DMS 273 (cell line): Measurements from ENCODE around the gene EPAS1.

Source experiments
- DNase-seq: peaks from one replicate; lab custom pipeline; 2025; ENCODE audit not compliant: unreplicated experiment; lab: John Stamatoyannopoulos, UW

EPAS1 gene

DNA sequence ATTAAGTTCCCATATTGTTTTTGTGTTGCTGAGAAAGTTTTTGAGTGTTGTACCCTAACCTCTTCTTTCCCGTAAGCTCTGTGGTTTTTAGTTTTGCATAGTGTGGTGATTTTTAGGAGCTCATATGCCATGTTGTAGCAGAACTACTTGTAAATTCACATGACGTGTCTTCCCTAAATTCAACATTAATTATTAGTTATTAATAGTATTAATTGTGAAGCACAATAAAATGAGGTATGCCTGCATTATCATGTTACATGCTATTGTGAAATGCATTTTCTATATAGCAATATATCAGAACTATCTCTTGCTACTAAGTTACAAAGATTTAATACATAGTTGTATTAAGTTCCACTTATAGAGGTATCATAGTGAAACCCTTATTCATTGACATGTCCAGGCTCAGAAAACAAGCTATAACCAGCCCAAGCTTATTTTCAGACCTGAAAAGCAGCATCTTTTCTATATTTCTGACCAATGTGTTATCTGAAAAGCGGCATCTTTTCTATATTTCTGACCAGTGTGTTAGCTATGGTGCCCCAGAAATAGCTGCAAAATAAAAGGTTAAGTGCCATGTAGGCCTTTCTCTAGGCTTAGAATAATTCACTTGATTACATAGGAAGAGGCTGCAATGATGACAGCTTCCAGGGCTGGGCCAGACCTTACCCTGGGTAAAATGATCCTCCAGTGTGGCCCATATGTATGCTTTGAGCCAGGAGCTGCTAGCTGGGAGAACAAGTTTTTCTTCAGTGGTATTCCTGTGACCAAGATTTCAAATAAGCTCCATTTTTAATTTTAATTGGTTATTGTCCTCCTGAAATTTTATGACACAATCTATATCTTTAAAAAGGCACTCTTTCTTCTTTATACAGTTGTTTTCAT, 21.6 kb downstream of the EPAS1 start:
- no peak for DNase-seq

- DNase-seq = no peak
Observed at GRCh38 chr2:46319711-46320110, 22.5 kb downstream of the EPAS1 start.

DNA sequence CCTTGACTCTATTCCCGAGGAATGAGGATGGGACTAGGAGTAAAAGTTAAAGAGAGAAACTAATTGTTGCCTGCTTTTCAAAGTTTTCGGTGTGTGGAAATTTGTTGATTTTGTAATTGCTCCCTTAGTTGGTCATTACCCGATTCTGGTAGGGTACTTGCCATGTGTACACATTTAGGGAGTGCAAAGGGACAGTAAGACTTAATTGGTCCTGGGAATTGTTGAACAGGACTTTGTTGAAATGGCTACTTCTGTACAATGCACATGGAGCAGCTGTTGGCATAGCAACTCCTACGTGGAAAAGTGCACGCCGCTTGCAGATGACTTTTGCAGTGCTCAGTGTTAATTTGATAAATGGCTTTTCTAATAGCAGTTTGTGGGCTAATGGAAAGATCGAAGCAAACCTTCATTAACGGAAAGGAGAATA, 22.9 kb downstream of the EPAS1 start:
- no peak for DNase-seq

GRCh38 chr2:46323730-46324129, 26.5 kb downstream of the EPAS1 start:
- no peak for DNase-seq

- DNase-seq = no peak
Observed at GRCh38 chr2:46325182-46325928, 28.1 kb downstream of the EPAS1 start.

GRCh38 chr2:46326231-46326980, 29.2 kb downstream of the EPAS1 start:
- no peak for DNase-seq

GRCh38 chr2:46327627-46328026, 30.4 kb downstream of the EPAS1 start:
- DNase-seq = no peak

- no peak for DNase-seq
Observed at GRCh38 chr2:46328291-46328690, 31.1 kb downstream of the EPAS1 start.

DNA sequence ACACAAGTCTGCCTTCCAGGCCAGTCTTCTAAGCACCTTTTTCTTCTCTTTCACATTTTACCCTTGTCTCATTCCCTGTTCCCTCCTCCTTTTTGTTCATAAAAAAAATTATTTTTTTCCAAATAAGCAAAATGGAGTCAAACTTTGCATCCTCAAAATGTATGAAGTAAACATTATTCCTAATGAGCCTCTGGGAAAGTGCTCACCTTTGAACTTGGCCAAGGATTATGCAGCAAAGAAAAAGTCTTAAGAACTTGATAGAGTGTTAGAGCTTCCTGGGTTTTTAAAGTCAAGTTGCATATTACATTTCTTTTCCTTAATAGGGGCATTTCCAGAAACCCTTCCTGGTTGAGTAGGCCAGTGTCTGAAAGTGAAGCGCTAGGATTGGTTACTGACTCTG, 31.6 kb downstream of the EPAS1 start:
- no peak for DNase-seq

DNA sequence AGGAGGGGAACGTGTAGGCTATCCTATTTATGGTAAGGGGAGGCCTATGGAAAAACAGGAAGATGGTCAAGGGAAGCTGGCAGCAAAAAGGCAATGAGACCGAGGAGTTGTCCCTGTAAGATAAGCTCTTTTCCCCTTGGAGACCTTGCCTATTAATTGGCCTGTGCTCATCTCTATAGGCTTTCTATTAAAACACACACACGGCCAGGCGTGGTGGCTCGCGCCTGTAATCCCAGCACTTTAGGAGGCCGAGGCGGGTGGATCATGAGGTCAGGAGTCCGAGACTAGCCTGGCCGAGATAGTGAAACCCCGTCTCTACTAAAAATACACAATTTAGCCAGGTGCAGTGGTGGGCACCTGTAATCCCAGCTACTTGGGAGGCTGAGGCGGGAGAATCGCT, 32.1 kb downstream of the EPAS1 start:
- no peak for DNase-seq

GRCh38 chr2:46329803-46330775, 32.9 kb downstream of the EPAS1 start:
- no peak for DNase-seq

- DNase-seq = no peak
Observed at GRCh38 chr2:46331109-46331766, 34.0 kb downstream of the EPAS1 start.

DNA sequence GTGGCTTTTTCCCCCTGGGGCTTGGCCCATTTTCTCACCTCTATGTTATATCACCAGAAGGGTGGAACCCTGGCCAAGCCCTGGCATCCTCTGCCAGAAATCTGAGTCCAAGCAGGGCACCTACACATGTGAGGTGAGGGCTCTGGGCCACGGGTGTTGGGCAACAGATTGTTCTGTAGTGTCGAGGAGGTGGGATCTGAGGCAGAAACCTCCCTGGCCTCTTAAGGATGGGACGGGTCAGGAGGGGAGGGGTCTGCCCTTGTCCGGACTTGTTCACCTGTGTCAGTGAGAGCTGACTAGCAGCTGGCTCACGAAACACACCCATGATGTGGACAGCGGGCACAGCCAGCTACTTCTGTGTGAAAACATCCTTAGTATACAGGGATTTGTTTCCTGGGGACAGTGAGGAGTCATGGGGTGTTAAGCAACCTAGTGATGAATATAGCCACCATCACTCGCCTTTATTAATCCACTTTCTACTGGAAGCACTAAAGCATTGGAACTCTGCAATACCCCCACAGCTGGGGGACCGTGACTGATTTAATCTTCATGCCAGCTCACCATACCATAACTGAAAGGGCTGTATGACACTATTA, 35.6 kb downstream of the EPAS1 start:
- DNase-seq = no peak

DNA sequence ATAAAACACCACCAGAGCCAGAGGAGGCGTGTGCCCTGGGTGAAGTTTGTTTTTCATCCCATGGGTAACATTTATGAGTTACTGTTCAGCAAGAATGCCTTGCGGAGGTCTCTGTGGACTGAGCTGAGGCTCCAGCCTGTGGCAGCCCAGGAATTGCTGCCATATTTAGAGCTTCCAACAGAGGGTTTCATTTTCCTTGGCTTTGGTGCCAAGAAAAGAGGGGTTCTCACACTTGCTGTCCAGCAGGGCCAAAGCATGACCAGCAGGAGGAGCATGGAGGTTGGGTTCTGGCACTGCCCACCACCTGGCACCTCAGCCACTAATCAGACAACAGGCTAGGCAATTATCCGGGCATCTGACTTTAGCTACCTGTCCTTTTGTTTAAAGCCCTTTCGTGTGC, 36.7 kb downstream of the EPAS1 start:
- peak; percentile 31 for DNase-seq

- DNase-seq = no peak
Observed at GRCh38 chr2:46334389-46335271, 37.4 kb downstream of the EPAS1 start.

GRCh38 chr2:46335391-46336282, 38.4 kb downstream of the EPAS1 start:
- DNase-seq = no peak

DNA sequence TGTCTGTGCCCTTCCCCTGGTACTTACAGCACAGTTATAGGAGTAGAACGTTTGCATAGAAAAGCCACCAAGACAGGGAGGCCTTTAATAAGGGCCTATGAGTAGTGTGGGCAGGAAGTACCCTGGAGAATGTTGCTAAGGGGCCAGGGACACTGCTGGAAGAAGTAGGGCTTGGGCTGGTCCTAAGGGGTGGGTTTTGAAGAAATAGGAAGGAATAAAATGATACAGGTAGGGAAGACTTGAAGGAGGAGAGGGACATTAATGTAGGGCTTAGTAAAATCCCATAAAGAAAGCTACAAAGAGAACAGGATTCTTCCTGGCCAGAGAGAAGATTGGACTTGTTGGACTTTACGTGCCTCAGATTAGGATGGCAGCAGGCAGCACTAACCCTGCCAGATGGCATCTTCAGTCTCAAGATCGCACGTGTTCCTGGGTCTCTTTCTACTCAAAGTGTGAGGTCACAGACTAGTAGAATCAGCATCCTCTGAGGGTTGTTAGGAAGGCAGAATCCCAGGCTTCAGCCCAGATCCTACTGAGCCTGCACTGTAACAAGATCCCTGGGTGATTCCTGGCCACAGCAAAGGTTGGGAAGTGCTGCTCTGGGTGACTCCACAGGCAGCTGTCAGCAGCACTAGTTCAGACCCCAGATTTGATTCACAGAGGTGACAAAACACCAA, 39.2 kb downstream of the EPAS1 start:
- peak; percentile 79 for DNase-seq
